PFSK-1 (cell line): Measurements from ENCODE around the gene PNMA6F.

Source experiments
- FOXP2 ChIP-seq: optimal IDR thresholded peaks from 2 replicates; pipeline ENCODE3; 2011; ENCODE audit warnings: borderline replicate concordance, control low read depth, inconsistent platforms; ENCODE audit not compliant: insufficient read depth; ENCODE audit errors: extremely low read length, extremely low read depth
- POLR2AphosphoS5 ChIP-seq: IDR thresholded peaks from 2 replicates; pipeline ENCODE4 v1.6.1; 2012; ENCODE audit warnings: low read depth, mild to moderate bottlenecking, control low read depth, low read length, moderate library complexity
- REST ChIP-seq, 2 experiments: IDR thresholded peaks; 2 replicates each; pipeline versions ENCODE4 v1.6.1 to v1.8.0; 2011 to 2012; ENCODE audit warnings: low read depth in 2 of 2, low read length in 2 of 2, control low read depth in 1 of 2, inconsistent platforms in 1 of 2, mild to moderate bottlenecking in 1 of 2, moderate library complexity in 1 of 2; ENCODE audit not compliant: insufficient read depth in 1 of 2
- SIN3A ChIP-seq: IDR thresholded peaks from 2 replicates; pipeline ENCODE4 v1.6.1; 2012; ENCODE audit warnings: mild to moderate bottlenecking, low read length, moderate library complexity, borderline replicate concordance; ENCODE audit not compliant: insufficient read depth
- TAF1 ChIP-seq: IDR thresholded peaks from 2 replicates; pipeline ENCODE4 v1.6.1; 2012; ENCODE audit warnings: low read length, control low read depth, borderline replicate concordance; ENCODE audit not compliant: insufficient read depth

PNMA6F gene

GRCh38 chrX:153304988-153305736 lies 16.4 kb downstream of the PNMA6F start:
- TF ChIP-seq REST (IDR thresholded peaks at IDR 0.05; ENCODE audit: insufficient read depth in 1 of 2, low read depth in 2 of 2, low read length in 2 of 2) (no peak), TAF1 (no peak), SIN3A (no peak), POLR2AphosphoS5 (no peak), FOXP2 (no peak)

GRCh38 chrX:153303276-153304262 lies 18.0 kb downstream of the PNMA6F start:
- TF ChIP-seq TAF1 = no peak
- TF ChIP-seq SIN3A = no peak
- no peak for TF ChIP-seq REST (IDR thresholded peaks at IDR 0.05; ENCODE audit: insufficient read depth in 1 of 2, low read depth in 2 of 2, low read length in 2 of 2)
- TF ChIP-seq POLR2AphosphoS5 = no peak
- no peak for TF ChIP-seq FOXP2

- TF ChIP-seq POLR2AphosphoS5 (no peak), TAF1 (no peak), SIN3A (no peak), FOXP2 (no peak), REST (IDR thresholded peaks at IDR 0.05; ENCODE audit: insufficient read depth in 1 of 2, low read depth in 2 of 2, low read length in 2 of 2) (no peak)
These were observed 18.8 kb downstream of the PNMA6F start for GRCh38 chrX:153302796-153303195.

GRCh38 chrX:153301746-153302145 lies 19.8 kb downstream of the PNMA6F start:
- TF ChIP-seq TAF1 (no peak), REST (IDR thresholded peaks at IDR 0.05; ENCODE audit: insufficient read depth in 1 of 2, low read depth in 2 of 2, low read length in 2 of 2) (no peak), POLR2AphosphoS5 (no peak), SIN3A (no peak), FOXP2 (no peak)
